ENCODE data around the gene ANTXR1. TPM values are rescaled to one million over a fixed set of nuclear protein-coding genes. Genes with fewer than 3 reads are reported as not detected.

Gene ANTXR1
- total and polyA plus RNA-seq, 9 of the 15 experiments (the other 6 are each of a cell fraction or from before 2014, with no cell fraction given): 0.07 to 1.00 (median 0.54) TPM

- TF ChIP-seq TOE1 (IDR thresholded peaks at IDR 0.05; ENCODE audit: borderline replicate concordance) (no peak), TOE1 (CRISPR knock-in tag; IDR thresholded peaks at IDR 0.05; ENCODE audit: borderline replicate concordance, low read depth) (no peak), DACH1 (IDR thresholded peaks at IDR 0.05; ENCODE audit: partially characterized antibody) (no peak), HCFC1 (IDR thresholded peaks at IDR 0.05; ENCODE audit: low read depth, low read length) (no peak), GABPB2 (CRISPR knock-in tag; conservative IDR thresholded peaks at IDR 0.05) (no peak), SRSF1 (IDR thresholded peaks at IDR 0.05; ENCODE audit: low read depth, low read length) (no peak), PCBP2 (IDR thresholded peaks at IDR 0.05; ENCODE audit: low read depth, low read length, poor library complexity, severe bottlenecking) (no peak), BRD9 (IDR thresholded peaks at IDR 0.05; ENCODE audit: low read depth, partially characterized antibody) (no peak), ZNF224 (CRISPR knock-in tag; IDR thresholded peaks at IDR 0.05) (no peak), FOXK1 (CRISPR knock-in tag; IDR thresholded peaks at IDR 0.05; ENCODE audit: borderline replicate concordance) (no peak), HDAC6 (IDR thresholded peaks at IDR 0.05; ENCODE audit: low read depth, low read length) (0 out of 2 replicates have a peak, but pooled peaks have one; percentile 57), BRD4 (IDR thresholded peaks at IDR 0.05) (no peak), MAFF (IDR thresholded peaks at IDR 0.05; ENCODE audit: low read length) (no peak), THRAP3 (IDR thresholded peaks at IDR 0.05; ENCODE audit: borderline replicate concordance) (no peak), TRIM24 (IDR thresholded peaks at IDR 0.05) (no peak), NR4A1 (CRISPR knock-in tag; IDR thresholded peaks at IDR 0.05) (no peak), NR4A1 (tag; IDR thresholded peaks at IDR 0.05) (no peak), UBTF (IDR thresholded peaks at IDR 0.05; ENCODE audit: borderline replicate concordance in 1 of 2, low read depth in 2 of 2, low read length in 2 of 2) (0 out of 4 replicates have a peak, but pooled peaks of 1 of the 2 experiments have one; percentile 19), MEF2A (IDR thresholded peaks at IDR 0.05; ENCODE audit: control insufficient read depth, low read depth, low read length) (no peak)
- TF ChIP-seq, protein P1, sequence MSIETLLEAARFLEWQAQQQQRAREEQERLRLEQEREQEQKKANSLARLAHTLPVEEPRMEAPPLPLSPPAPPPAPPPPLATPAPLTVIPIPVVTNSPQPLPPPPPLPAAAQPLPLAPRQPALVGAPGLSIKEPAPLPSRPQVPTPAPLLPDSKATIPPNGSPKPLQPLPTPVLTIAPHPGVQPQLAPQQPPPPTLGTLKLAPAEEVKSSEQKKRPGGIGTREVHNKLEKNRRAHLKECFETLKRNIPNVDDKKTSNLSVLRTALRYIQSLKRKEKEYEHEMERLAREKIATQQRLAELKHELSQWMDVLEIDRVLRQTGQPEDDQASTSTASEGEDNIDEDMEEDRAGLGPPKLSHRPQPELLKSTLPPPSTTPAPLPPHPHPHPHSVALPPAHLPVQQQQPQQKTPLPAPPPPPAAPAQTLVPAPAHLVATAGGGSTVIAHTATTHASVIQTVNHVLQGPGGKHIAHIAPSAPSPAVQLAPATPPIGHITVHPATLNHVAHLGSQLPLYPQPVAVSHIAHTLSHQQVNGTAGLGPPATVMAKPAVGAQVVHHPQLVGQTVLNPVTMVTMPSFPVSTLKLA (conservative IDR thresholded peaks at IDR 0.05): no peak
- TF ChIP-seq, protein P2, sequence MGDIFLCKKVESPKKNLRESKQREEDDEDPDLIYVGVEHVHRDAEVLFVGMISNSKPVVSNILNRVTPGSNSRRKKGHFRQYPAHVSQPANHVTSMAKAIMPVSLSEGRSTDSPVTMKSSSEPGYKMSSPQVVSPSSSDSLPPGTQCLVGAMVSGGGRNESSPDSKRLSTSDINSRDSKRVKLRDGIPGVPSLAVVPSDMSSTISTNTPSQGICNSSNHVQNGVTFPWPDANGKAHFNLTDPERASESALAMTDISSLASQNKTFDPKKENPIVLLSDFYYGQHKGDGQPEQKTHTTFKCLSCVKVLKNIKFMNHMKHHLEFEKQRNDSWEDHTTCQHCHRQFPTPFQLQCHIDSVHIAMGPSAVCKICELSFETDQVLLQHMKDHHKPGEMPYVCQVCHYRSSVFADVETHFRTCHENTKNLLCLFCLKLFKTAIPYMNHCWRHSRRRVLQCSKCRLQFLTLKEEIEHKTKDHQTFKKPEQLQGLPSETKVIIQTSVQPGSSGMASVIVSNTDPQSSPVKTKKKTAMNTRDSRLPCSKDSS (IDR thresholded peaks at IDR 0.05; ENCODE audit: low read depth, partially characterized antibody): no peak
These were observed at the start of gene ANTXR1 (continued) for GRCh38 chr2:69013142-69013839.
